GM13977 (cell line): ENCODE data around the gene KIF4A.
"Not testable (repeated sequence)": the region's sequence is repeated elsewhere in the genome, so short reads cannot be mapped to it uniquely, and the experiment has no call there.

Source experiments
- DNase-seq: peaks from one replicate; pipeline ENCODE4 v3.0.0; 2012; ENCODE audit warnings: low spot score
- CTCF ChIP-seq: IDR thresholded peaks from 2 replicates; pipeline ENCODE4 v1.5.1; 2012; ENCODE audit warnings: mild to moderate bottlenecking, control low read depth; ENCODE audit not compliant: insufficient read depth; ENCODE audit errors: extremely low read depth, missing control alignments
- in situ Hi-C: fragments of 300-500 bp; cut with MboI; formaldehyde crosslinking; loops from one replicate; pipeline ENCODE4 v1.12.0; 2022; ENCODE audit warnings: low sequenced_read_pairs, low pct_unique_long_range_greater_than_20kb, mixed read lengths, inconsistent platforms; ENCODE audit not compliant: unreplicated experiment

The KIF4A gene

GRCh38 chrX:70262952-70263567 lies 26.8 kb upstream of the KIF4A start:
- peak; percentile 61 for TF ChIP-seq CTCF
- in situ Hi-C loops, result no loop called here
- DNase-seq, result peak; percentile 47

- in situ Hi-C loops, result no loop called here
- no peak for DNase-seq
- TF ChIP-seq CTCF, result no peak
Measured at GRCh38 chrX:70264784-70265183, 25.1 kb upstream of the KIF4A start.

- TF ChIP-seq CTCF, result no peak
- in situ Hi-C loops, result no loop called here
Measured at GRCh38 chrX:70268034-70268433, 21.9 kb upstream of the KIF4A start, which contains the start of gene ARR3. ARR3 (plus strand) TSS chrX:70268334; CDS start chrX:70269386, 1,052 bp downstream.

GRCh38 chrX:70274029-70274428 lies 15.9 kb upstream of the KIF4A start:
- DNase-seq, in situ Hi-C loops: not testable (repeated sequence)

More at GRCh38 chrX:70268034-70268433, 21.9 kb upstream of the KIF4A start, which contains the start of gene ARR3:
- no peak for DNase-seq

- no peak for DNase-seq
- no peak for TF ChIP-seq CTCF
- in situ Hi-C loops, result no loop called here
Measured at GRCh38 chrX:70279081-70279480, 10.8 kb upstream of the KIF4A start.

GRCh38 chrX:70280573-70280972 lies 9.3 kb upstream of the KIF4A start:
- no peak for TF ChIP-seq CTCF
- no peak for DNase-seq
- in situ Hi-C loops, result no loop called here

GRCh38 chrX:70281951-70282350 lies 8.0 kb upstream of the KIF4A start, which contains the start of gene RAB41:
RAB41 (plus strand) TSS chrX:70282172; CDS start chrX:70282218, 46 bp downstream.
- no peak for DNase-seq
- in situ Hi-C loops, result no loop called here
- no peak for TF ChIP-seq CTCF
